H9 (cell line): ENCODE data around the gene VPS13A. TPM values are rescaled to one million over a fixed set of nuclear protein-coding genes. Genes with fewer than 3 reads are reported as not detected.

Source experiments
- DNase-seq: peaks from one replicate; pipeline ENCODE4 v3.0.0-alpha.2; 2017
- H2AFZ ChIP-seq: one replicate; pipeline ENCODE4 v1.6.1; 2013; ENCODE audit warnings: mild to moderate bottlenecking, low read length, control low read depth, moderate library complexity
- H2AK5ac ChIP-seq: 2 replicates; pipeline ENCODE4 v1.6.1; 2013; ENCODE audit warnings: low read length, control low read depth, mixed read lengths; ENCODE audit not compliant: insufficient read length
- H2BK120ac ChIP-seq: one replicate; pipeline ENCODE4 v1.6.1; 2013; ENCODE audit warnings: low read depth, mild to moderate bottlenecking, low read length, control low read depth, inconsistent platforms; ENCODE audit not compliant: poor library complexity, severe bottlenecking
- H2BK12ac ChIP-seq: 2 replicates; pipeline ENCODE4 v1.6.1; 2013; ENCODE audit warnings: low read length, control low read depth, mixed read lengths, low read depth; ENCODE audit not compliant: insufficient read length
- H2BK15ac ChIP-seq: 2 replicates; pipeline ENCODE4 v1.6.1; 2013; ENCODE audit warnings: low read depth, low read length, control low read depth
- H2BK20ac ChIP-seq: one replicate; pipeline ENCODE4 v1.6.1; 2013; ENCODE audit warnings: low read depth, mild to moderate bottlenecking, low read length, control low read depth, inconsistent platforms; ENCODE audit not compliant: poor library complexity, severe bottlenecking
- H2BK5ac ChIP-seq: 2 replicates; pipeline ENCODE4 v1.6.1; 2013; ENCODE audit warnings: low read length, control low read depth, mixed read lengths; ENCODE audit not compliant: insufficient read length
- H3K14ac ChIP-seq: 2 replicates; pipeline ENCODE4 v1.6.1; 2013; ENCODE audit warnings: low read length, control low read depth; ENCODE audit not compliant: insufficient read depth
- H3K18ac ChIP-seq: 2 replicates; pipeline ENCODE4 v1.6.1; 2013; ENCODE audit warnings: low read depth, mild to moderate bottlenecking, mixed read lengths, low read length, control low read depth; ENCODE audit not compliant: insufficient read length
- H3K23ac ChIP-seq: 2 replicates; pipeline ENCODE4 v1.6.1; 2013; ENCODE audit warnings: low read length, control low read depth, mixed read lengths, low read depth; ENCODE audit not compliant: insufficient read length
- H3K23me2 ChIP-seq: 2 replicates; pipeline ENCODE4 v1.6.1; 2013; ENCODE audit warnings: low read depth, mild to moderate bottlenecking, mixed read lengths, low read length, control low read depth; ENCODE audit not compliant: insufficient read length, poor library complexity, severe bottlenecking
- H3K27ac ChIP-seq: 2 replicates; pipeline ENCODE4 v1.5.1; 2013; ENCODE audit warnings: low read length, control low read depth, mixed read lengths, low read depth; ENCODE audit not compliant: insufficient read length
- H3K27me3 ChIP-seq: 2 replicates; pipeline ENCODE4 v1.6.1; 2013; ENCODE audit warnings: low read length, control low read depth, inconsistent platforms; ENCODE audit not compliant: insufficient read depth
- H3K4ac ChIP-seq: 2 replicates; pipeline ENCODE4 v1.6.1; 2013; ENCODE audit warnings: low read depth, mild to moderate bottlenecking, control low read depth, inconsistent platforms, low read length, moderate library complexity
- H3K4me1 ChIP-seq: 2 replicates; pipeline ENCODE4 v1.6.1; 2013; ENCODE audit warnings: low read length, control low read depth, inconsistent platforms; ENCODE audit not compliant: insufficient read depth
- H3K4me2 ChIP-seq: 2 replicates; pipeline ENCODE4 v1.6.1; 2013; ENCODE audit warnings: low read length, control low read depth, mixed read lengths; ENCODE audit not compliant: insufficient read length, insufficient read depth
- H3K56ac ChIP-seq: 2 replicates; pipeline ENCODE4 v1.6.1; 2013; ENCODE audit warnings: low read depth, mild to moderate bottlenecking, mixed read lengths, low read length, control low read depth; ENCODE audit not compliant: insufficient read length
- H3K79me1 ChIP-seq: 2 replicates; pipeline ENCODE4 v1.6.1; 2013; ENCODE audit warnings: low read depth, mild to moderate bottlenecking, moderate library complexity, low read length, control low read depth, inconsistent platforms; ENCODE audit not compliant: insufficient read depth, poor library complexity, severe bottlenecking
- H3K79me2 ChIP-seq: 2 replicates; pipeline ENCODE4 v1.6.1; 2013; ENCODE audit warnings: low read length, control low read depth, inconsistent platforms; ENCODE audit not compliant: insufficient read depth
- H3K9ac ChIP-seq: 2 replicates; pipeline ENCODE4 v1.6.1; 2013; ENCODE audit warnings: low read length, control low read depth, mixed read lengths; ENCODE audit not compliant: insufficient read length; ENCODE audit errors: extremely low read depth
- H3K9me3 ChIP-seq: one replicate; pipeline ENCODE4 v1.6.1; 2013; ENCODE audit warnings: low read depth, low read length, inconsistent platforms; ENCODE audit not compliant: control insufficient read depth
- H3T11ph ChIP-seq: one replicate; pipeline ENCODE4 v1.6.1; 2013; ENCODE audit warnings: mild to moderate bottlenecking, low read length, control low read depth, inconsistent platforms
- H4K20me1 ChIP-seq: one replicate; pipeline ENCODE4 v1.6.1; 2013; ENCODE audit not compliant: control insufficient read depth, insufficient read length, insufficient read depth
- H4K5ac ChIP-seq: 2 replicates; pipeline ENCODE4 v1.6.1; 2013; ENCODE audit warnings: low read depth, mild to moderate bottlenecking, mixed read lengths, low read length, control low read depth; ENCODE audit not compliant: insufficient read length
- H4K8ac ChIP-seq: replicated peaks from 2 replicates; pipeline ENCODE4 v1.6.1; 2013; ENCODE audit warnings: low read length, control low read depth, mixed read lengths, low read depth; ENCODE audit not compliant: insufficient read length
- H4K91ac ChIP-seq: 2 replicates; pipeline ENCODE4 v1.6.1; 2013; ENCODE audit warnings: low read depth, mild to moderate bottlenecking, moderate library complexity, mixed read lengths, low read length, control low read depth; ENCODE audit not compliant: insufficient read length
- H3K27ac Mint-ChIP-seq, 3 experiments: 2 replicates in 2 of 3; 3 replicates in 1 of 3; pipeline ENCODE4 v1.8.0; 2020 to 2021; ENCODE audit warnings: mixed read lengths in 3 of 3, mild to moderate bottlenecking in 1 of 3, moderate library complexity in 1 of 3
- H3K27me3 Mint-ChIP-seq: 2 replicates; pipeline ENCODE4 v1.8.0; 2021; ENCODE audit warnings: low read depth, mild to moderate bottlenecking, moderate library complexity, mixed read lengths
- H3K36me3 Mint-ChIP-seq, 3 experiments: 2 replicates in 2 of 3; 3 replicates in 1 of 3; pipeline ENCODE4 v1.8.0; 2020 to 2021; ENCODE audit warnings: low read depth in 3 of 3, mixed read lengths in 3 of 3; ENCODE audit not compliant: insufficient read depth in 1 of 3
- H3K4me1 Mint-ChIP-seq, 2 experiments: 2 replicates each; pipeline ENCODE4 v1.8.0; 2020; ENCODE audit warnings: mixed read lengths in 2 of 2
- H3K4me3 Mint-ChIP-seq, 2 experiments: 2 replicates in 1 of 2; 3 replicates in 1 of 2; pipeline ENCODE4 v1.8.0; 2020 to 2021; ENCODE audit warnings: mild to moderate bottlenecking in 2 of 2, mixed read lengths in 2 of 2, moderate library complexity in 1 of 2
- H3K9me3 Mint-ChIP-seq, 2 experiments: 2 replicates in 1 of 2; 3 replicates in 1 of 2; pipeline ENCODE4 v1.8.0; 2020; ENCODE audit warnings: mild to moderate bottlenecking in 2 of 2, mixed read lengths in 2 of 2, moderate library complexity in 1 of 2
- WGBS: extraction: QIAGEN DNeasy Blood & Tissue Kit; methylation state at CpG from one replicate; pipeline ENCODE4 v1.1.7; 2013; ENCODE audit warnings: missing lambda C conversion rate, low lambda C conversion rate, mixed read lengths; ENCODE audit not compliant: insufficient read length; ENCODE audit errors: extremely low coverage; 5-methylcytosine and 5-hydroxymethylcytosine counted together
- total RNA-seq: library from RNA; stranded (reverse); gene quantifications from 2 replicates; pipeline ENCODE4 v1.2.1, GENCODE V29; 2021
- TF ChIP-seq, protein P1 (sequence below): fragments of 200-600 bp; sonication (generic); conservative IDR thresholded peaks from 3 replicates; pipeline ENCODE4 v1.8.0; 2021; ENCODE audit warnings: antibody characterized with exemption, mild to moderate bottlenecking

Gene VPS13A
- total RNA-seq, 1 experiment from 2014 or later, result 34.0 TPM

DNA sequence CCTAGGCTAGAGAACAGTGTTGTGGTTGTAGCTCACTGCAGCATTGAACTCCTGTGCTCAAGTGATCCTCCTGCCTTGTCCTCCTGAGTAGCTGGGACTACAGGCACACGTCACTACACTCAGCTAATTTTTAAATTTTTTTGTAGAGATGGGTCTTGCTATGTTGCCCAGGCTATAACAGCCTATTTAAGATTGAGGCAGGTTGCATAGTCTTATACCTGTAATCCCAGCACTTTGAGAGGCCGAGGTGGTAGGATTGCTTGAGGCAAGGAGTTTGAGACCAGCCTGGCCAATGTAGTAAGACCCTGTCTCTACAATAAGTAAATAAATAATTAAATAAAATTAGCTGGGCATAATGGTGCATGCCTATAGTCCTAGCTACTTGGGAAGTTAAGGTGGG, 79.9 kb downstream of the VPS13A start:
- no peak overlapping the region for H3K27ac Mint-ChIP-seq
- H4K20me1 ChIP-seq, result no peaks in the 10 kb centered on the region
- no peaks in the 10 kb centered on the region for H3K23me2 ChIP-seq
- H3K9ac ChIP-seq, result no peak overlapping the region
- no peaks in the 10 kb centered on the region for H3K27me3 ChIP-seq
- H2BK5ac ChIP-seq, result no peak overlapping the region
- H3K4me3 Mint-ChIP-seq, result no peak overlapping the region
- no peaks in the 10 kb centered on the region for H3K79me1 ChIP-seq
- no peak overlapping the region for H3K4me2 ChIP-seq
- H3K9me3 ChIP-seq, result no peaks in the 10 kb centered on the region
- no peak overlapping the region for H2BK15ac ChIP-seq
- H3K27ac ChIP-seq, result no peak overlapping the region
- peaks cover 21 to 22% of the 10 kb centered on the region in 2 experiments for H3K4me1 Mint-ChIP-seq
- TF ChIP-seq, protein P1, sequence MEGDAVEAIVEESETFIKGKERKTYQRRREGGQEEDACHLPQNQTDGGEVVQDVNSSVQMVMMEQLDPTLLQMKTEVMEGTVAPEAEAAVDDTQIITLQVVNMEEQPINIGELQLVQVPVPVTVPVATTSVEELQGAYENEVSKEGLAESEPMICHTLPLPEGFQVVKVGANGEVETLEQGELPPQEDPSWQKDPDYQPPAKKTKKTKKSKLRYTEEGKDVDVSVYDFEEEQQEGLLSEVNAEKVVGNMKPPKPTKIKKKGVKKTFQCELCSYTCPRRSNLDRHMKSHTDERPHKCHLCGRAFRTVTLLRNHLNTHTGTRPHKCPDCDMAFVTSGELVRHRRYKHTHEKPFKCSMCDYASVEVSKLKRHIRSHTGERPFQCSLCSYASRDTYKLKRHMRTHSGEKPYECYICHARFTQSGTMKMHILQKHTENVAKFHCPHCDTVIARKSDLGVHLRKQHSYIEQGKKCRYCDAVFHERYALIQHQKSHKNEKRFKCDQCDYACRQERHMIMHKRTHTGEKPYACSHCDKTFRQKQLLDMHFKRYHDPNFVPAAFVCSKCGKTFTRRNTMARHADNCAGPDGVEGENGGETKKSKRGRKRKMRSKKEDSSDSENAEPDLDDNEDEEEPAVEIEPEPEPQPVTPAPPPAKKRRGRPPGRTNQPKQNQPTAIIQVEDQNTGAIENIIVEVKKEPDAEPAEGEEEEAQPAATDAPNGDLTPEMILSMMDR, result no peak
- H3T11ph ChIP-seq, result no peak overlapping the region
- H2AK5ac ChIP-seq, result no peak overlapping the region
- no peak overlapping the region for H2AFZ ChIP-seq
- H2BK12ac ChIP-seq, result no peak overlapping the region
- H3K9me3 Mint-ChIP-seq, result no peaks in the 10 kb centered on the region
- H3K79me2 ChIP-seq, result no peaks in the 10 kb centered on the region
- H3K4me1 ChIP-seq, result no peaks in the 10 kb centered on the region
- H3K23ac ChIP-seq, result no peak overlapping the region
- H3K27me3 Mint-ChIP-seq, result no peaks in the 10 kb centered on the region
- H2BK120ac ChIP-seq, result no peak overlapping the region
- no peak for DNase-seq
- H4K8ac ChIP-seq, result no peak overlapping the region
- H3K14ac ChIP-seq, result no peak overlapping the region
- H4K91ac ChIP-seq, result no peak overlapping the region
- H3K36me3 Mint-ChIP-seq, result peaks cover 16 to 29% (median 23%) of the 10 kb centered on the region in 3 experiments
- H3K18ac ChIP-seq, result no peak overlapping the region
- H3K4ac ChIP-seq, result no peak overlapping the region
- H3K56ac ChIP-seq, result no peak overlapping the region
- H4K5ac ChIP-seq, result no peak overlapping the region
- H2BK20ac ChIP-seq, result no peak overlapping the region
- no CpG with 5 or more reads among the region's 2 CpGs for WGBS
